Bronchial epithelial cell (primary cell): Measurements from ENCODE around the gene C20orf204. TPM values are rescaled to one million over a fixed set of nuclear protein-coding genes. Genes with fewer than 3 reads are reported as not detected.

Experiments
- DNase-seq: peaks from one replicate; pipeline ENCODE4 v3.0.0-alpha.2; 2010; ENCODE audit warnings: low read depth
- FAIRE-seq: peaks from 2 replicates; lab custom pipeline; 2011; peaks lifted over from hg19 to GRCh38; lab: Jason Lieb, UNC
- H3K27me3 ChIP-seq: 2 replicates; pipeline ENCODE4 v1.5.1; 2011; ENCODE audit warnings: low read length; ENCODE audit not compliant: control insufficient read depth, insufficient read depth
- H3K36me3 ChIP-seq: 2 replicates; pipeline ENCODE4 v1.5.1; 2011; ENCODE audit warnings: low read length; ENCODE audit not compliant: control insufficient read depth, insufficient read depth
- H3K4me3 ChIP-seq: 2 replicates; pipeline ENCODE4 v1.5.1; 2011; ENCODE audit warnings: mild to moderate bottlenecking, low read depth, low read length, control low read depth
- CTCF ChIP-seq: IDR thresholded peaks from 2 replicates; pipeline ENCODE4 v1.5.1; 2011; ENCODE audit warnings: mild to moderate bottlenecking, moderate library complexity, low read length, control low read depth, inconsistent platforms; ENCODE audit not compliant: insufficient read depth, severe bottlenecking
- total RNA-seq: library from RNA; depleted of rRNA; stranded (reverse); fragments of >200 nt; gene quantifications from 2 replicates; pipeline ENCODE4 v1.2.1, GENCODE V29; 2014

Gene C20orf204
- total RNA-seq, 1 donor from 2014 or later: 0.53 TPM

GRCh38 chr20:64077541-64077875 is 41.5 kb downstream of the C20orf204 start:
- peaks cover 2% of the 10 kb centered on the region for H3K27me3 ChIP-seq
- FAIRE-seq: peak; percentile 58
- H3K4me3 ChIP-seq: no peak overlapping the region
- no peak for DNase-seq
- no peak for TF ChIP-seq CTCF
- H3K36me3 ChIP-seq: peaks cover 4% of the 10 kb centered on the region

- Histone ChIP-seq H3K4me3 (no peak overlapping the region), H3K36me3 (peaks cover 4% of the 10 kb centered on the region), H3K27me3 (peaks cover 3% of the 10 kb centered on the region)
- no peak for FAIRE-seq
- DNase-seq: no peak
- TF ChIP-seq CTCF: no peak
Observed at GRCh38 chr20:64077876-64078551, 42.0 kb downstream of the C20orf204 start.

GRCh38 chr20:64078934-64079272 is 42.9 kb downstream of the C20orf204 start:
- peaks cover 4% of the 10 kb centered on the region for H3K27me3 ChIP-seq
- H3K4me3 ChIP-seq: peak overlapping the region; percentile 64
- TF ChIP-seq CTCF: no peak
- H3K36me3 ChIP-seq: peaks cover 4% of the 10 kb centered on the region
- no peak for DNase-seq
- no peak for FAIRE-seq

- TF ChIP-seq CTCF: no peak
- FAIRE-seq (no peak), DNase-seq (no peak)
Observed at GRCh38 chr20:64079273-64080012, 43.5 kb downstream of the C20orf204 start, which contains the start of gene RGS19. RGS19 (minus strand) TSS chr20:64079518; CDS start chr20:64076886, 2,632 bp downstream.

GRCh38 chr20:64080013-64080812 is 44.2 kb downstream of the C20orf204 start, which contains the start of gene OPRL1:
OPRL1 (plus strand) TSS chr20:64080082; CDS start chr20:64092721, 12,639 bp downstream.
- Histone ChIP-seq H3K27me3 (peaks cover 17% of the 10 kb centered on the region), H3K36me3 (peaks cover 1% of the 10 kb centered on the region), H3K4me3 (peak within 1 kb of the TSS; percentile 64)
- TF ChIP-seq CTCF: no peak
- DNase-seq (no peak), FAIRE-seq (no peak)

More at GRCh38 chr20:64079273-64080012, 43.5 kb downstream of the C20orf204 start, which contains the start of gene RGS19:
- H3K27me3 ChIP-seq: peaks cover 10% of the 10 kb centered on the region
- H3K36me3 ChIP-seq: peaks cover 1% of the 10 kb centered on the region
- H3K4me3 ChIP-seq: peak within 1 kb of the TSS; percentile 64
